Neural progenitor cell (in vitro differentiated cells): Measurements from ENCODE around the gene TSGA10IP. TPM values are rescaled to one million over a fixed set of nuclear protein-coding genes. Genes with fewer than 3 reads are reported as not detected.
A peak's percentile ranks its signal among the peaks of the same experiment; 100 is the strongest.

Experiments used
- DNase-seq: peaks from one replicate; pipeline ENCODE4 v3.0.0-alpha.2; 2016; ENCODE audit warnings: low spot score
- H2AFZ ChIP-seq: fragments of 200-600 bp; sonication (generic); replicated peaks from 2 replicates; pipeline ENCODE4 v1.6.1; 2016; ENCODE audit warnings: antibody characterized with exemption
- H3F3A ChIP-seq: fragments of 200-600 bp; sonication (generic); 2 replicates; pipeline ENCODE4 v1.6.1; 2016; ENCODE audit warnings: antibody characterized with exemption, low read depth
- H3K27ac ChIP-seq: fragments of 200-600 bp; sonication (generic); 2 replicates; pipeline ENCODE4 v1.5.1; 2016; ENCODE audit warnings: mild to moderate bottlenecking
- H3K27me3 ChIP-seq: fragments of 200-600 bp; sonication (generic); 2 replicates; pipeline ENCODE4 v1.6.1; 2016; ENCODE audit warnings: mild to moderate bottlenecking, moderate library complexity
- H3K36me3 ChIP-seq: fragments of 200-600 bp; sonication (generic); 2 replicates; pipeline ENCODE4 v1.5.1; 2016
- H3K4me1 ChIP-seq: fragments of 200-600 bp; sonication (generic); 2 replicates; pipeline ENCODE4 v1.6.1; 2016; ENCODE audit warnings: mixed run types
- H3K4me2 ChIP-seq: fragments of 200-600 bp; sonication (generic); 2 replicates; pipeline ENCODE4 v1.6.1; 2016
- H3K4me3 ChIP-seq: fragments of 200-600 bp; sonication (generic); 2 replicates; pipeline ENCODE4 v1.5.1; 2016
- H3K79me2 ChIP-seq: fragments of 200-600 bp; sonication (generic); 2 replicates; pipeline ENCODE4 v1.6.1; 2016; ENCODE audit warnings: low read depth
- H3K9ac ChIP-seq: fragments of 200-600 bp; sonication (generic); 2 replicates; pipeline ENCODE4 v1.6.1; 2016
- H3K9me3 ChIP-seq: fragments of 200-600 bp; sonication (generic); 2 replicates; pipeline ENCODE4 v1.5.1; 2016; ENCODE audit warnings: low read depth
- H4K20me1 ChIP-seq: fragments of 200-600 bp; sonication (generic); 2 replicates; pipeline ENCODE4 v1.6.1; 2016; ENCODE audit warnings: low read depth
- H3K27ac Mint-ChIP-seq: 3 replicates; pipeline ENCODE4 v1.8.0; 2021; ENCODE audit warnings: mixed read lengths
- H3K27me3 Mint-ChIP-seq: 2 replicates; pipeline ENCODE4 v1.8.0; 2022; ENCODE audit warnings: low read depth, mild to moderate bottlenecking, inconsistent platforms, moderate library complexity, mixed read lengths; ENCODE audit not compliant: insufficient read depth
- H3K36me3 Mint-ChIP-seq: 3 replicates; pipeline ENCODE4 v1.8.0; 2021; ENCODE audit warnings: mixed read lengths
- H3K4me1 Mint-ChIP-seq: 3 replicates; pipeline ENCODE4 v1.8.0; 2021; ENCODE audit warnings: mixed read lengths
- H3K4me3 Mint-ChIP-seq: 3 replicates; pipeline ENCODE4 v1.8.0; 2021; ENCODE audit warnings: mild to moderate bottlenecking, moderate library complexity, mixed read lengths
- H3K9me3 Mint-ChIP-seq: 3 replicates; pipeline ENCODE4 v1.8.0; 2020; ENCODE audit warnings: mixed read lengths
- EZH2 ChIP-seq: fragments of 200-600 bp; sonication (generic); IDR thresholded peaks from 2 replicates; pipeline ENCODE4 v1.6.1; 2017; ENCODE audit warnings: antibody characterized with exemption, mild to moderate bottlenecking, moderate library complexity
- EZH2phosphoT487 ChIP-seq: fragments of 200-600 bp; sonication (generic); IDR thresholded peaks from 2 replicates; pipeline ENCODE4 v1.6.1; 2017; ENCODE audit warnings: antibody characterized with exemption
- total RNA-seq: library from RNA; depleted of rRNA; stranded (reverse); fragments of >200 nt; gene quantifications from 2 replicates; pipeline ENCODE4 v1.2.3, GENCODE V29; 2015; ENCODE audit warnings: low replicate concordance
- TF ChIP-seq, protein P1 (sequence below): fragments of 200-600 bp; sonication (generic); IDR thresholded peaks from 2 replicates; pipeline ENCODE4 v1.5.1; 2017; ENCODE audit warnings: antibody characterized with exemption, mild to moderate bottlenecking

Gene TSGA10IP
- total RNA-seq, 1 donor from 2014 or later: 3.0 TPM

DNA sequence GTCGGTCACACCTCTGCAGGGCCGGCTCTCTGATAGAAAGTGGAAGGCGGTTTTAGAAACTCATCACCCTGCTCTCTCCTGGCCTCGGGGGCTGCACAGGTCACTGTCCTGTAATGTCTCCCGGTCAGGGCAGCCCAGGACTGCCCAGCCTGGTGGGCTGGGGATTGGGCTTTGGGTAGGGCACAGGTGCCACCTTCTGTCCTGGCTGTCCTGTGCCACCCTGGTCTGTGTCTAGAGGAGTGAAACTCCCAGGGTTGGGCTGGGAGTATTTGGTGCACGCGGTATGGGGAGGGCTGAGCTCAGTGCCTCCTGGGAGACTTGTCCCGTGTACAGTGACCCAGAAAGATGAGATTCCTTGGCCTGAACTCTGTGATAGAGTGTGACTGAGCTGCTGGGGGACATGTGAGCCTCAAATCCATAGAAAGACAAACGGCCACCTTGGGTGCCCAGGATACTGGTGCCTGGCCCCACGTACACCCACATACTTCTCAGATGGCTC lies 34.0 kb downstream of the TSGA10IP start:
- Mint-ChIP-seq H3K9me3 (no peaks in the 10 kb centered on the region), H3K27ac (no peak overlapping the region), H3K4me1 (peaks cover 3% of the 10 kb centered on the region), H3K27me3 (peaks cover 3% of the 10 kb centered on the region), H3K4me3 (no peak overlapping the region), H3K36me3 (peaks cover 14% of the 10 kb centered on the region)
- no peaks in the 10 kb centered on the region for H3K9me3 ChIP-seq
- no peaks in the 10 kb centered on the region for H3K27me3 ChIP-seq
- H3F3A ChIP-seq: no peaks in the 10 kb centered on the region
- DNase-seq: no peak
- H3K4me1 ChIP-seq: no peaks in the 10 kb centered on the region
- no peaks in the 10 kb centered on the region for H3K36me3 ChIP-seq
- H3K27ac ChIP-seq: no peak overlapping the region
- TF ChIP-seq EZH2phosphoT487 (no peak), EZH2 (no peak)
- TF ChIP-seq, protein P1, sequence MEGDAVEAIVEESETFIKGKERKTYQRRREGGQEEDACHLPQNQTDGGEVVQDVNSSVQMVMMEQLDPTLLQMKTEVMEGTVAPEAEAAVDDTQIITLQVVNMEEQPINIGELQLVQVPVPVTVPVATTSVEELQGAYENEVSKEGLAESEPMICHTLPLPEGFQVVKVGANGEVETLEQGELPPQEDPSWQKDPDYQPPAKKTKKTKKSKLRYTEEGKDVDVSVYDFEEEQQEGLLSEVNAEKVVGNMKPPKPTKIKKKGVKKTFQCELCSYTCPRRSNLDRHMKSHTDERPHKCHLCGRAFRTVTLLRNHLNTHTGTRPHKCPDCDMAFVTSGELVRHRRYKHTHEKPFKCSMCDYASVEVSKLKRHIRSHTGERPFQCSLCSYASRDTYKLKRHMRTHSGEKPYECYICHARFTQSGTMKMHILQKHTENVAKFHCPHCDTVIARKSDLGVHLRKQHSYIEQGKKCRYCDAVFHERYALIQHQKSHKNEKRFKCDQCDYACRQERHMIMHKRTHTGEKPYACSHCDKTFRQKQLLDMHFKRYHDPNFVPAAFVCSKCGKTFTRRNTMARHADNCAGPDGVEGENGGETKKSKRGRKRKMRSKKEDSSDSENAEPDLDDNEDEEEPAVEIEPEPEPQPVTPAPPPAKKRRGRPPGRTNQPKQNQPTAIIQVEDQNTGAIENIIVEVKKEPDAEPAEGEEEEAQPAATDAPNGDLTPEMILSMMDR: no peak
- H3K9ac ChIP-seq: no peak overlapping the region
- no peaks in the 10 kb centered on the region for H4K20me1 ChIP-seq
- H3K4me2 ChIP-seq: no peak overlapping the region
- no peak overlapping the region for H3K4me3 ChIP-seq
- H3K79me2 ChIP-seq: no peaks in the 10 kb centered on the region
- H2AFZ ChIP-seq: no peak overlapping the region

DNA sequence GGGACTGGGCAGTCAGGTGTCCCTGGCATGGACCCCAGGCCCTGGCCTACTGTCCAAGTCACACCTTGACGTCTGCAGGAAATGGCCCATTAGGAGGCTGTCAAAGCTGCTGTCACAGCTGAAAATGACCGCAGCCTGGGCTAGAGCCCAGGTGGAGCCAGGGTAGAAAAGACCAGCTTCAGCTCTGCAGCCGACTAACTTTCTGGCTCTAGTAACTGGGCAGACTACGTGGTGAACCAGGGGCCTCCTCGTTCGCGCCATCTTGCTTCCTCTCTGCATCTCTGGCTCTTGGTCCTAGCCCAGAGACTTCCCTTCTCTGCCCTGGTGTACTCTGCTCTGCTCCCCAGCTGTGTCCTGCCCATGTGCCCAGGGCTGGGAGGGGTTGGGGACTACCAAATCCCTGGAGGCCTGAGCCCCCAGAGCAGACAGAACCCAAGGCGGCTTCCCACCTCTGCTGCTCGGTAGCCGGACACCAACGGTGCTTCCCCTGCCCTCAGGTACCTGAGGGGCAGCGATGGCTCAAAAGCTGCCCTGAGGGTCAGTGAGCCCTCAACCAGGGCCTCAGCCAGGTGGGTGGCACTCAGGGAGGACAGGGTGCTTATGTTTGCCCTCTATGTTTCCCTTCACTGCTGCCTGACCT lies 35.9 kb downstream of the TSGA10IP start:
- peaks cover 7% of the 10 kb centered on the region for H3K36me3 Mint-ChIP-seq
- H3K27me3 Mint-ChIP-seq: peaks cover 3% of the 10 kb centered on the region
- no peak for TF ChIP-seq EZH2phosphoT487
- TF ChIP-seq, protein P1: no peak
- TF ChIP-seq EZH2: no peak
- Histone ChIP-seq H3K9ac (no peak overlapping the region), H3F3A (no peaks in the 10 kb centered on the region), H4K20me1 (no peaks in the 10 kb centered on the region), H2AFZ (no peak overlapping the region), H3K9me3 (no peaks in the 10 kb centered on the region), H3K4me2 (no peak overlapping the region), H3K27ac (peak overlapping the region; percentile 29), H3K79me2 (no peaks in the 10 kb centered on the region), H3K36me3 (no peaks in the 10 kb centered on the region), H3K4me1 (no peaks in the 10 kb centered on the region), H3K27me3 (no peaks in the 10 kb centered on the region), H3K4me3 (no peak overlapping the region)
- H3K4me3 Mint-ChIP-seq: no peak overlapping the region
- H3K27ac Mint-ChIP-seq: no peak overlapping the region
- H3K4me1 Mint-ChIP-seq: no peaks in the 10 kb centered on the region
- H3K9me3 Mint-ChIP-seq: no peaks in the 10 kb centered on the region
- DNase-seq: no peak

DNA sequence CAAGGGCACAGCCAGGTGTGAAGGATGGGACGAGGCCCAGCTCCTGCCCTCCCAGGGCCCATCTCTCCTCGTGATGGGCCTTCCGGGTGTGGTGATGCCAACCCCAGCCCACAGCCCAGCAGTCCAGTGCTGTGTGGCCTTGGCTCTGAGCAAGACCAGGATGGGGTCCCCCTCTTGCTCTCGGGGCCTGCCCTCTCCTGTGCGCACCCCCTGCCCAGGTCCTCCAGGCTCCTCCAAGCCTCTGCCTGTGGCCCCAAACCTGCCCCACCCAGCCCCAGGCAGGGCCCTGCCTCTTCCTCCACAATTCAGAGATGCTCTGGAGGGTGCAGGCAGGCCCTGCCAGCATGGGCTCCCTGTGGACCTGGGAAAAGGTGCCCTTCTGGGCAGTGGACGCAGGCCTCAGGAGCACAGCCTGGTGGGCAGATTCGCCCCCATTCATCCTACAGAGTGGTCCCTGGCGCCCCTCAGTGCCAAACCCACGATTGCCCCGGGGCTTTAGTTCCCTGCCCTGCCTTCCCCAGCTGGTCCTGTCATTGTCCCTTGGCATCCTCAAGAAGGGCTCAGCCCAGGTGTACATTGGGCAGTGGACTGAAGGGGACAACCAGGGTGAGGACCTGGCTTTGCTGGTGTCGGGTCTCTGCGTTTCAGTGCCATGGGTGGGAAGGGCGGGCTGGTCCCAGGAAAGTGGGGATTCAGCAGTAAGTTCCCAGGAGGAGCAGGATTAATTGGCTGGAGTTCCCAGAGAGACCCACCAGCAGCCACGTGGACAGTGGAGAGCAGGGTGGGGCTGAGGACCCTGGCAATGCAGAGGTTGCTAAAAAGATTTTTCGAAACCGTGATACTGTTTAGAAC lies 36.9 kb downstream of the TSGA10IP start:
- TF ChIP-seq EZH2phosphoT487 (no peak), EZH2 (no peak)
- TF ChIP-seq, protein P1: no peak
- peaks cover 2% of the 10 kb centered on the region for H3K27me3 Mint-ChIP-seq
- Histone ChIP-seq H3K4me2 (no peak overlapping the region), H3F3A (no peaks in the 10 kb centered on the region), H2AFZ (no peak overlapping the region), H3K27me3 (no peaks in the 10 kb centered on the region), H3K9ac (no peak overlapping the region), H4K20me1 (no peaks in the 10 kb centered on the region), H3K4me3 (no peak overlapping the region), H3K27ac (no peak overlapping the region), H3K79me2 (no peaks in the 10 kb centered on the region), H3K9me3 (no peaks in the 10 kb centered on the region), H3K4me1 (no peaks in the 10 kb centered on the region), H3K36me3 (no peaks in the 10 kb centered on the region)
- no peaks in the 10 kb centered on the region for H3K9me3 Mint-ChIP-seq
- peaks cover 6% of the 10 kb centered on the region for H3K36me3 Mint-ChIP-seq
- DNase-seq: no peak
- no peak overlapping the region for H3K4me3 Mint-ChIP-seq
- no peaks in the 10 kb centered on the region for H3K4me1 Mint-ChIP-seq
- H3K27ac Mint-ChIP-seq: no peak overlapping the region
